ENCODE measurements around the gene MBTPS2.

MBTPS2 gene

DNA sequence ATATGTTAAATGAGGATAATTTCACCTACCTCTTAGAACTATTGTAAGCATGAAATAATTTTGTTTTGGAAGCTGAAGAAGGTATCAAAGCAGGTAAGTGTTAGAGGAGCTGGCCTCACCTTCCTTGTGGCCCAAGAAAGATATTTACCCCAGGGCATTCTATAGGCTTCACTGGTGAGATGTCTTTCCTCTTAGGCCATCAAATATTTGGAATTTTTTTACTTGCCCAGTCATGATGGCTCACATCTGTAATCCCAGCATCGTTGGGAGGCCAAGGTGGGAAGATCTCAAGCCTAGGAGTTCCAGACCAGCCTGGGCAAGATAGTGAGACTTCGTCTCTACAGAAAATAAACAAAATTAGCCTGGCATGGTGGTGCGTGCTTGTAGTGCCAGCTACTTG lies 95.0 kb downstream of the MBTPS2 start:
- no peak overlapping the region for H3K9ac ChIP-seq (ENCODE audit: low read depth, low read length)
- no peaks in the 10 kb centered on the region for H3K36me3 ChIP-seq (ENCODE audit: control insufficient read depth, insufficient read depth, low read length)
- no peaks in the 10 kb centered on the region for H3K9me3 ChIP-seq (ENCODE audit: control insufficient read depth, insufficient read depth, low read length)
- H3K4me1 ChIP-seq (ENCODE audit: control insufficient read depth, insufficient read depth, low read length) = 0 out of 2 replicates have a peak, but pooled peaks cover 2% of the 10 kb centered on the region
- no peak overlapping the region for H3K4me3 ChIP-seq (ENCODE audit: low read depth, low read length)
- peaks cover 1% of the 10 kb centered on the region; the same call in 1 of the 2 replicates for H3K27me3 ChIP-seq (ENCODE audit: control insufficient read depth, insufficient read depth, low read length)
- no peak overlapping the region for H3K27ac ChIP-seq (ENCODE audit: low read depth, low read length)

All from HUES48 (cell line).